ENCODE measurements around the gene RNASEH2A.
A peak's percentile ranks its signal among the peaks of the same experiment; 100 is the strongest.
"Not testable (repeated sequence)": the region's sequence is repeated elsewhere in the genome, so short reads cannot be mapped to it uniquely, and the experiment has no call there.

Gene RNASEH2A

GRCh38 chr19:12843328-12843727 lies 36.9 kb downstream of the RNASEH2A start:
- Histone ChIP-seq H2AFZ (ENCODE audit: low read depth, low read length) (no peak overlapping the region), H2BK15ac (ENCODE audit: low read depth, poor library complexity, severe bottlenecking) (no peak overlapping the region), H2BK12ac (ENCODE audit: low read length in 2 of 2) (no peak overlapping the region), H3K36me3 (ENCODE audit: control insufficient read depth in 1 of 2, insufficient read depth in 2 of 2, low read depth in 1 of 2, low read length in 2 of 2) (no peaks in the 10 kb centered on the region), H4K91ac (ENCODE audit: low read length) (no peak overlapping the region), H3K9me3 (ENCODE audit: control insufficient read depth, low read length) (no peaks in the 10 kb centered on the region), H3K79me1 (replicated peaks; ENCODE audit: low read length, poor library complexity, severe bottlenecking) (no peaks in the 10 kb centered on the region), H3K9ac (ENCODE audit: low read length) (no peak overlapping the region), H3K18ac (ENCODE audit: low read depth in 1 of 2, low read length in 2 of 2) (no peak overlapping the region), H2AK5ac (ENCODE audit: low read length, severe bottlenecking) (no peak overlapping the region), H3K27me3 (ENCODE audit: control insufficient read depth in 1 of 2, insufficient read depth in 1 of 2, low read length in 2 of 2) (peaks cover 62 to 63% of the 10 kb centered on the region in 2 experiments), H3K27ac (ENCODE audit: low read length, poor library complexity, severe bottlenecking) (no peak overlapping the region), H3K4me1 (ENCODE audit: control insufficient read depth, insufficient read depth, low read depth, low read length) (peaks cover 18% of the 10 kb centered on the region), H3K4ac (ENCODE audit: low read depth in 1 of 2, low read length in 2 of 2) (no peak overlapping the region), H3K23ac (ENCODE audit: low read length in 2 of 2) (no peak overlapping the region), H3K4me2 (ENCODE audit: low read length, poor library complexity, severe bottlenecking) (no peak overlapping the region), H2BK120ac (ENCODE audit: low read depth, low read length) (no peak overlapping the region), H3K14ac (ENCODE audit: low read length in 2 of 2) (no peak overlapping the region), H4K8ac (ENCODE audit: low read length) (no peak overlapping the region), H2BK5ac (ENCODE audit: low read depth, low read length, poor library complexity, severe bottlenecking) (no peak overlapping the region), H3K4me3 (ENCODE audit: insufficient read depth in 1 of 2, low read depth in 1 of 2, low read length in 2 of 2) (no peak overlapping the region)
- no peak for DNase-seq
- 95% methylated on average over 11 of the region's 11 CpGs for WGBS

DNA sequence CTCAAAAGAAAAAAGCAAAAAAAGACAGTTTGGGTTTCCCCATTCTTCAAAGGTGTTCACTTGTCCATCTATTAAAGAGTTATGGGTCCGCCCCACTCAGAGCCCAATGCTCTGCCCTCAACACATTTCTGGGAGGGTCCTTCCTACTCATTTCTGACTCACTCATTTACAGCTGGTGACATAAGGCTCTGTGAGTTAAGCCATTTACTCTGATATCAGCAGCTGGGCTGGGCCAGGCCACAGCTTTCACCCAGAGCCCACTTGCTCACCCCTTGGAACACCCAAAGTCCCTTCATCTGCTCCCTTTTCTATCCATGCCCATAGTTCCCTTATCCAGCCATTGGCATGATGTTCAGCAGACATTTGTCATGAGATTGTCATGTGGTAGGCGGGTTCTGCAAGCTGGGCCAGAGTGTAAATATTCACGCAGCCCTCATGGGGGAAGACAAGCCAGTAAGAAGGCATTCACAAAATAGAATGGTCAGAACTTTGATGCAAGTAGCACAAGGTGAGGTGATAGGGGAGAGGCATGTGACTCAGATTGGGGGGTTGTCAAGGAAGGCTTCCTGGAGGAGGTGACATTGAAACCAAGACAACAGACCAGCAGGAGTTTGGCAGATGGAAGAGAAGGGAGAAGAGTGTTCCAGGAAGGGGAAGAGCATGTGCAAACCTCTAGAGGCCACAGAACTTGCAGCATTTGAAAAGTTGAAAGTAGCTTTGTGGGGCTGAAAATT lies 37.8 kb downstream of the RNASEH2A start:
- no peak overlapping the region for H3K18ac ChIP-seq (ENCODE audit: low read depth in 1 of 2, low read length in 2 of 2)
- H3K23ac ChIP-seq (ENCODE audit: low read length in 2 of 2): no peak overlapping the region
- no peak overlapping the region for H3K4me3 ChIP-seq (ENCODE audit: insufficient read depth in 1 of 2, low read depth in 1 of 2, low read length in 2 of 2)
- no peak overlapping the region for H4K8ac ChIP-seq (ENCODE audit: low read length)
- H2AK5ac ChIP-seq (ENCODE audit: low read length, severe bottlenecking): no peak overlapping the region
- DNase-seq: no peak
- peaks cover 53 to 59% of the 10 kb centered on the region in 2 experiments for H3K27me3 ChIP-seq (ENCODE audit: control insufficient read depth in 1 of 2, insufficient read depth in 1 of 2, low read length in 2 of 2)
- no peaks in the 10 kb centered on the region for H3K36me3 ChIP-seq (ENCODE audit: control insufficient read depth in 1 of 2, insufficient read depth in 2 of 2, low read depth in 1 of 2, low read length in 2 of 2)
- no peak overlapping the region for H2AFZ ChIP-seq (ENCODE audit: low read depth, low read length)
- H3K4ac ChIP-seq (ENCODE audit: low read depth in 1 of 2, low read length in 2 of 2): no peak overlapping the region
- no peaks in the 10 kb centered on the region for H3K9me3 ChIP-seq (ENCODE audit: control insufficient read depth, low read length)
- H2BK5ac ChIP-seq (ENCODE audit: low read depth, low read length, poor library complexity, severe bottlenecking): no peak overlapping the region
- no peak overlapping the region for H3K14ac ChIP-seq (ENCODE audit: low read length in 2 of 2)
- no peak overlapping the region for H3K27ac ChIP-seq (ENCODE audit: low read length, poor library complexity, severe bottlenecking)
- no peaks in the 10 kb centered on the region for H3K79me1 ChIP-seq (replicated peaks; ENCODE audit: low read length, poor library complexity, severe bottlenecking)
- no peak overlapping the region for H4K91ac ChIP-seq (ENCODE audit: low read length)
- 87% methylated on average over 3 of the region's 3 CpGs for WGBS
- no peak overlapping the region for H2BK15ac ChIP-seq (ENCODE audit: low read depth, poor library complexity, severe bottlenecking)
- no peak overlapping the region for H3K9ac ChIP-seq (ENCODE audit: low read length)
- H2BK12ac ChIP-seq (ENCODE audit: low read length in 2 of 2): no peak overlapping the region
- no peak overlapping the region for H3K4me2 ChIP-seq (ENCODE audit: low read length, poor library complexity, severe bottlenecking)
- peaks cover 13% of the 10 kb centered on the region for H3K4me1 ChIP-seq (ENCODE audit: control insufficient read depth, insufficient read depth, low read depth, low read length)
- no peak overlapping the region for H2BK120ac ChIP-seq (ENCODE audit: low read depth, low read length)

GRCh38 chr19:12846613-12847012 lies 40.2 kb downstream of the RNASEH2A start:
- not testable (repeated sequence) for H2BK12ac ChIP-seq (ENCODE audit: low read length in 2 of 2); H2AK5ac ChIP-seq (ENCODE audit: low read length, severe bottlenecking); DNase-seq; H2AFZ ChIP-seq (ENCODE audit: low read depth, low read length); H3K9me3 ChIP-seq (ENCODE audit: control insufficient read depth, low read length); H3K4me1 ChIP-seq (ENCODE audit: control insufficient read depth, insufficient read depth, low read depth, low read length); H3K4me3 ChIP-seq (ENCODE audit: insufficient read depth in 1 of 2, low read depth in 1 of 2, low read length in 2 of 2); H3K27ac ChIP-seq (ENCODE audit: low read length, poor library complexity, severe bottlenecking); H3K36me3 ChIP-seq (ENCODE audit: control insufficient read depth in 1 of 2, insufficient read depth in 2 of 2, low read depth in 1 of 2, low read length in 2 of 2); H3K23ac ChIP-seq (ENCODE audit: low read length in 2 of 2); H3K4ac ChIP-seq (ENCODE audit: low read depth in 1 of 2, low read length in 2 of 2); H2BK5ac ChIP-seq (ENCODE audit: low read depth, low read length, poor library complexity, severe bottlenecking); H3K79me1 ChIP-seq (replicated peaks; ENCODE audit: low read length, poor library complexity, severe bottlenecking); H4K91ac ChIP-seq (ENCODE audit: low read length); H3K18ac ChIP-seq (ENCODE audit: low read depth in 1 of 2, low read length in 2 of 2); H2BK120ac ChIP-seq (ENCODE audit: low read depth, low read length); H4K8ac ChIP-seq (ENCODE audit: low read length); H3K14ac ChIP-seq (ENCODE audit: low read length in 2 of 2); H2BK15ac ChIP-seq (ENCODE audit: low read depth, poor library complexity, severe bottlenecking); H3K4me2 ChIP-seq (ENCODE audit: low read length, poor library complexity, severe bottlenecking)
- WGBS: 78% methylated on average over 2 of the region's 7 CpGs
- H3K9ac ChIP-seq (ENCODE audit: low read length): peak overlapping the region; percentile 73
- peaks cover 29 to 34% of the 10 kb centered on the region in 2 experiments for H3K27me3 ChIP-seq (ENCODE audit: control insufficient read depth in 1 of 2, insufficient read depth in 1 of 2, low read length in 2 of 2)

- no peak overlapping the region for H3K14ac ChIP-seq (ENCODE audit: low read length in 2 of 2)
- H4K8ac ChIP-seq (ENCODE audit: low read length): peak overlapping the region; percentile 71
- H3K4me2 ChIP-seq (ENCODE audit: low read length, poor library complexity, severe bottlenecking): peak overlapping the region; percentile 64
- no peaks in the 10 kb centered on the region for H3K36me3 ChIP-seq (ENCODE audit: control insufficient read depth in 1 of 2, insufficient read depth in 2 of 2, low read depth in 1 of 2, low read length in 2 of 2)
- H3K9ac ChIP-seq (ENCODE audit: low read length): peak overlapping the region; percentile 73
- H3K4ac ChIP-seq (ENCODE audit: low read depth in 1 of 2, low read length in 2 of 2): no peak overlapping the region
- H3K4me1 ChIP-seq (ENCODE audit: control insufficient read depth, insufficient read depth, low read depth, low read length): peaks cover 9% of the 10 kb centered on the region
- no peak overlapping the region for H3K27ac ChIP-seq (ENCODE audit: low read length, poor library complexity, severe bottlenecking)
- no peak overlapping the region for H2BK120ac ChIP-seq (ENCODE audit: low read depth, low read length)
- peak overlapping the region; percentile 38 to 40 for H3K18ac ChIP-seq (ENCODE audit: low read depth in 1 of 2, low read length in 2 of 2)
- no peak overlapping the region for H2AK5ac ChIP-seq (ENCODE audit: low read length, severe bottlenecking)
- H2BK15ac ChIP-seq (ENCODE audit: low read depth, poor library complexity, severe bottlenecking): no peak overlapping the region
- H2AFZ ChIP-seq (ENCODE audit: low read depth, low read length): peak overlapping the region; percentile 74
- no peaks in the 10 kb centered on the region for H3K79me1 ChIP-seq (replicated peaks; ENCODE audit: low read length, poor library complexity, severe bottlenecking)
- H3K9me3 ChIP-seq (ENCODE audit: control insufficient read depth, low read length): no peaks in the 10 kb centered on the region
- WGBS: 24% methylated on average over 69 of the region's 69 CpGs
- peak overlapping the region in 1 of 2 experiments; percentile 57 for H3K4me3 ChIP-seq (ENCODE audit: insufficient read depth in 1 of 2, low read depth in 1 of 2, low read length in 2 of 2)
- no peak overlapping the region for H2BK5ac ChIP-seq (ENCODE audit: low read depth, low read length, poor library complexity, severe bottlenecking)
- H4K91ac ChIP-seq (ENCODE audit: low read length): no peak overlapping the region
- peak; percentile 75 for DNase-seq
- H3K23ac ChIP-seq (ENCODE audit: low read length in 2 of 2): no peak overlapping the region
- peak overlapping the region in 1 of 2 experiments; percentile 38 for H2BK12ac ChIP-seq (ENCODE audit: low read length in 2 of 2)
- peaks cover 22 to 28% of the 10 kb centered on the region in 2 experiments for H3K27me3 ChIP-seq (ENCODE audit: control insufficient read depth in 1 of 2, insufficient read depth in 1 of 2, low read length in 2 of 2)
Observed at GRCh38 chr19:12847159-12848139, 41.1 kb downstream of the RNASEH2A start.

Data from mesenchymal stem cell (in vitro differentiated cells and primary cell).